Activated CD8-positive, alpha-beta memory T cell treated with anti-CD3 and anti-CD28 coated beads for 36 hours (primary cell): ENCODE measurements around the gene MACO1. TPM values are rescaled to one million over a fixed set of nuclear protein-coding genes. Genes with fewer than 3 reads are reported as not detected.
"Not testable (repeated sequence)": the region's sequence is repeated elsewhere in the genome, so short reads cannot be mapped to it uniquely, and the experiment has no call there.

Source experiments
- CTCF ChIA-PET: fragments of 350-600 bp; sonication (Branson Sonifier 250); formaldehyde crosslinking; loops from one replicate; lab custom pipeline; 2021; ENCODE audit warnings: antibody characterized with exemption; lab: Charles Lee
- POLR2A ChIA-PET: fragments of 350-600 bp; sonication (Branson Sonifier 250); formaldehyde crosslinking; loops from one replicate; lab custom pipeline; 2021; ENCODE audit warnings: antibody characterized with exemption; lab: Charles Lee
- total RNA-seq, 2 experiments: library from RNA; stranded (reverse); gene quantifications; one replicate each; pipeline ENCODE4 v1.2.3, GENCODE V29; 2021

Gene MACO1
- 10 to 100 TPM; 15.0 to 16.4 TPM for total RNA-seq

- ChIA-PET POLR2A (interaction anchor here (0.6 to 1.4 kb wide), 4 partner anchors 37 to 198 kb away, joined by 4 to 8 read pairs (median 6); partner anchors contain the start of gene SYF2), CTCF (no interaction called here)
These were observed at the start of gene MACO1 for GRCh38 chr1:25430073-25430966. Gene MACO1 (plus strand): TSS chr1:25430897. CDS start chr1:25431099, 202 bp downstream.

- CTCF ChIA-PET, POLR2A ChIA-PET: not testable (repeated sequence)
These were observed 48.2 kb upstream of the MACO1 start for GRCh38 chr1:25382543-25382942.

GRCh38 chr1:25383090-25383489, 47.6 kb upstream of the MACO1 start:
- CTCF ChIA-PET, POLR2A ChIA-PET: not testable (repeated sequence)

GRCh38 chr1:25383875-25384274, 46.8 kb upstream of the MACO1 start:
- CTCF ChIA-PET, result interaction anchor here (0.5 kb wide), 1 partner anchor 149 kb away, joined by 3 read pairs; no protein-coding TSS in a partner anchor

GRCh38 chr1:25387096-25387495, 43.6 kb upstream of the MACO1 start:
- CTCF ChIA-PET, result not testable (repeated sequence)
- POLR2A ChIA-PET, result interaction anchor here (0.6 kb wide), 1 partner anchor 17 kb away, joined by 3 read pairs; no protein-coding TSS in a partner anchor

More at GRCh38 chr1:25383875-25384274, 46.8 kb upstream of the MACO1 start:
- POLR2A ChIA-PET, result not testable (repeated sequence)

- POLR2A ChIA-PET, CTCF ChIA-PET: not testable (repeated sequence)
These were observed 42.0 kb upstream of the MACO1 start for GRCh38 chr1:25388691-25389090.

GRCh38 chr1:25389721-25390120, 41.0 kb upstream of the MACO1 start:
- POLR2A ChIA-PET, CTCF ChIA-PET: not testable (repeated sequence)

GRCh38 chr1:25392841-25393240, 37.9 kb upstream of the MACO1 start:
- ChIA-PET POLR2A (no interaction called here), CTCF (no interaction called here)

- CTCF ChIA-PET, result interaction anchor here (0.6 kb wide), 1 partner anchor 189 kb away, joined by 3 read pairs; no protein-coding TSS in a partner anchor
- POLR2A ChIA-PET, result not testable (repeated sequence)
These were observed 33.1 kb upstream of the MACO1 start for GRCh38 chr1:25397549-25397948.

GRCh38 chr1:25398079-25398478, 32.6 kb upstream of the MACO1 start:
- CTCF ChIA-PET, result not testable (repeated sequence)

GRCh38 chr1:25402947-25403803, 27.5 kb upstream of the MACO1 start:
- POLR2A ChIA-PET, result not testable (repeated sequence)
- CTCF ChIA-PET, result interaction anchor here (0.7 kb wide), 1 partner anchor 80 kb away, joined by 3 read pairs; no protein-coding TSS in a partner anchor

More at GRCh38 chr1:25398079-25398478, 32.6 kb upstream of the MACO1 start:
- POLR2A ChIA-PET, result not testable (repeated sequence)

- POLR2A ChIA-PET, CTCF ChIA-PET: not testable (repeated sequence)
These were observed 24.9 kb upstream of the MACO1 start for GRCh38 chr1:25405731-25406305.

GRCh38 chr1:25409641-25410427, 20.9 kb upstream of the MACO1 start:
- POLR2A ChIA-PET, CTCF ChIA-PET: not testable (repeated sequence)

- POLR2A ChIA-PET, CTCF ChIA-PET: not testable (repeated sequence)
These were observed 17.6 kb upstream of the MACO1 start for GRCh38 chr1:25412872-25413623.

- POLR2A ChIA-PET, CTCF ChIA-PET: not testable (repeated sequence)
These were observed 16.5 kb upstream of the MACO1 start for GRCh38 chr1:25414157-25414556.

GRCh38 chr1:25414578-25414977, 16.1 kb upstream of the MACO1 start:
- CTCF ChIA-PET, POLR2A ChIA-PET: not testable (repeated sequence)

- CTCF ChIA-PET, POLR2A ChIA-PET: not testable (repeated sequence)
These were observed 13.4 kb upstream of the MACO1 start for GRCh38 chr1:25417280-25417679.

- POLR2A ChIA-PET, CTCF ChIA-PET: not testable (repeated sequence)
These were observed 11.4 kb upstream of the MACO1 start for GRCh38 chr1:25419339-25419738.
